Loucy (cell line): ENCODE data around the gene EVA1B.
A peak's percentile ranks its signal among the peaks of the same experiment; 100 is the strongest.

Source experiments
- H2AFZ ChIP-seq: fragments of 200-600 bp; sonication (generic); 2 replicates; pipeline ENCODE4 v1.6.0; 2016; ENCODE audit warnings: antibody characterized with exemption, mild to moderate bottlenecking, low read length, moderate library complexity
- H3F3A ChIP-seq: fragments of 200-600 bp; 2 replicates; pipeline ENCODE4 v1.6.0; 2016; ENCODE audit warnings: antibody characterized with exemption, low read depth, mild to moderate bottlenecking
- H3K27me3 ChIP-seq: fragments of 200-600 bp; sonication (generic); 2 replicates; pipeline ENCODE4 v1.6.1; 2014; ENCODE audit warnings: low read length, mild to moderate bottlenecking; ENCODE audit not compliant: insufficient read depth, poor library complexity, severe bottlenecking
- H3K36me3 ChIP-seq: fragments of 200-600 bp; sonication (generic); 2 replicates; pipeline ENCODE4 v1.6.1; 2016; ENCODE audit warnings: low read length; ENCODE audit not compliant: insufficient read depth
- H3K4me1 ChIP-seq: fragments of 200-600 bp; sonication (generic); 2 replicates; pipeline ENCODE4 v1.5.1; 2014; ENCODE audit warnings: low read length, mild to moderate bottlenecking; ENCODE audit not compliant: insufficient read depth, poor library complexity, severe bottlenecking
- H3K4me2 ChIP-seq: fragments of 200-600 bp; sonication (generic); 2 replicates; pipeline ENCODE4 v1.6.0; 2014; ENCODE audit warnings: antibody characterized with exemption, low read length, low read depth, mild to moderate bottlenecking; ENCODE audit not compliant: poor library complexity, severe bottlenecking
- H3K4me3 ChIP-seq: fragments of 200-600 bp; sonication (generic); 2 replicates; pipeline ENCODE4 v1.5.1; 2014; ENCODE audit warnings: low read length, mild to moderate bottlenecking, mixed read lengths; ENCODE audit not compliant: poor library complexity, severe bottlenecking
- H3K79me2 ChIP-seq: fragments of 200-600 bp; sonication (generic); 2 replicates; pipeline ENCODE4 v1.6.1; 2014; ENCODE audit warnings: low read length; ENCODE audit not compliant: insufficient read depth
- H3K9ac ChIP-seq: fragments of 200-600 bp; sonication (generic); 2 replicates; pipeline ENCODE4 v1.6.0; 2014; ENCODE audit warnings: mild to moderate bottlenecking, low read depth, low read length, moderate library complexity; ENCODE audit not compliant: poor library complexity, severe bottlenecking
- H3K9me2 ChIP-seq: fragments of 200-600 bp; sonication (generic); replicated peaks from 2 replicates; pipeline ENCODE4 v1.6.1; 2016; ENCODE audit warnings: low read depth, low read length, mixed read lengths
- H3K9me3 ChIP-seq: fragments of 200-600 bp; sonication (generic); 2 replicates; pipeline ENCODE4 v1.6.1; 2014; ENCODE audit warnings: mild to moderate bottlenecking, antibody characterized with exemption, low read length, low read depth; ENCODE audit not compliant: insufficient read depth
- H4K20me1 ChIP-seq: fragments of 200-600 bp; sonication (generic); 2 replicates; pipeline ENCODE4 v1.6.0; 2014; ENCODE audit warnings: antibody characterized with exemption, low read length, mild to moderate bottlenecking; ENCODE audit not compliant: insufficient read depth, poor library complexity, severe bottlenecking
- EZH2phosphoT487 ChIP-seq: fragments of 200-600 bp; IDR thresholded peaks from 2 replicates; pipeline ENCODE4 v1.6.1; 2018; ENCODE audit warnings: antibody characterized with exemption, mild to moderate bottlenecking, moderate library complexity, borderline replicate concordance
- TF ChIP-seq, protein P1 (sequence below): fragments of 200-600 bp; sonication (generic); conservative IDR thresholded peaks from 2 replicates; pipeline ENCODE4 v1.5.1; 2014; ENCODE audit warnings: mild to moderate bottlenecking, antibody characterized with exemption, low read length

The EVA1B gene

DNA sequence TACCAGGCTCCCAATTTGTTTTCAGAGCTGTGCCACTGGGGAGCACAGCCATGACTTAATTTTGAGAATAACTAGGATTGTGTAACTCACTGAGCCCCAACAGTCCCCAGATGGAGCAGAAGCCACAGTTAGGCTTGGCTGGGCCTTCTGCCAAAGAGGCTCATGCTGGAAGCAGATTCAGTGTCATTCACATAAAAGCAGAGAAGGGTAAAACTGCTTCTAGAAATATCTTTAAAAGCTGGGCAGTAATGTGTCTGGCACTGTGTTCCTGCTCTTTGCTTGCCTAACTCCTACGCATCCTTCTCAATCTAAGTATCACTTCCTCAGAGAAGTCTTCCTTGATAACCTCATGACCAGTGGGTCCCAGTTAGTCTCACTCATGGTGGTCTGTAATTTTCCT, 41.9 kb upstream of the EVA1B start:
- Histone ChIP-seq H3K9me3 (no peaks in the 10 kb centered on the region), H3K4me1 (peaks cover 14% of the 10 kb centered on the region), H4K20me1 (peaks cover 2% of the 10 kb centered on the region), H3K9me2 (no peaks in the 10 kb centered on the region), H3K27me3 (no peaks in the 10 kb centered on the region), H3K79me2 (peaks cover 22% of the 10 kb centered on the region), H3K9ac (no peak overlapping the region), H3F3A (no peaks in the 10 kb centered on the region), H3K36me3 (peaks cover 18% of the 10 kb centered on the region; the same call in 1 of the 2 replicates), H2AFZ (no peak overlapping the region), H3K4me3 (no peak overlapping the region), H3K4me2 (peak overlapping the region; percentile 50)
- no peak for TF ChIP-seq EZH2phosphoT487
- TF ChIP-seq, protein P1, sequence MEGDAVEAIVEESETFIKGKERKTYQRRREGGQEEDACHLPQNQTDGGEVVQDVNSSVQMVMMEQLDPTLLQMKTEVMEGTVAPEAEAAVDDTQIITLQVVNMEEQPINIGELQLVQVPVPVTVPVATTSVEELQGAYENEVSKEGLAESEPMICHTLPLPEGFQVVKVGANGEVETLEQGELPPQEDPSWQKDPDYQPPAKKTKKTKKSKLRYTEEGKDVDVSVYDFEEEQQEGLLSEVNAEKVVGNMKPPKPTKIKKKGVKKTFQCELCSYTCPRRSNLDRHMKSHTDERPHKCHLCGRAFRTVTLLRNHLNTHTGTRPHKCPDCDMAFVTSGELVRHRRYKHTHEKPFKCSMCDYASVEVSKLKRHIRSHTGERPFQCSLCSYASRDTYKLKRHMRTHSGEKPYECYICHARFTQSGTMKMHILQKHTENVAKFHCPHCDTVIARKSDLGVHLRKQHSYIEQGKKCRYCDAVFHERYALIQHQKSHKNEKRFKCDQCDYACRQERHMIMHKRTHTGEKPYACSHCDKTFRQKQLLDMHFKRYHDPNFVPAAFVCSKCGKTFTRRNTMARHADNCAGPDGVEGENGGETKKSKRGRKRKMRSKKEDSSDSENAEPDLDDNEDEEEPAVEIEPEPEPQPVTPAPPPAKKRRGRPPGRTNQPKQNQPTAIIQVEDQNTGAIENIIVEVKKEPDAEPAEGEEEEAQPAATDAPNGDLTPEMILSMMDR = no peak

DNA sequence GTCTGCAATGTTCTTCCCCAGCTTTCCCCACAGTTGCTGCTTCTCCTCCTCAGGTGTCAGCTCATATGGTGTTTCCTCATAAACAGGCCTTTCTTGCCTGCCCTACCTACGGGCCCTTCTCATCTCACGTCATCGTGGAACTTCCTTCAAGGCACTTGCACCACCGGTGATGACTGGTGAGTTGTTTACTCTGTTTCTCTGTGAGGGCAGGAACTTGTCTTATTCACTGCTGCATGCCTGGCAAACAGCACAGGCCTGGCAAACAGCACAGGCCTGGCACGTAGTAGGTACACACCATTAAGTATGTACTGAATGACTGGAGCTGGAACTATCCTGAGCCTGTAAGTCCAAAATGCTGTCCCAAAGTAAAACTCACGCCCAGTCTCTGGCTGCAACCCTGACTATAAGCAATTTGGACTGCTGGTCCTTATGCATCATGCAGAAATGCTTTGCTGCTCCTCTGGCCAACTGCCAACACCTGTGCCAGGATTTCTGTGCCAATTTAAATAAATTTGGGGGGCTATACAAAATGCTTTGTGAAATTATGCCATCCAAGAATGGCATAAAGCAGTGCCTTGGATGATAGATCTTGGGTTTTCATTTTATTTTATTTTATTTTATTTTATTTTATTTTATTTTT, 36.6 kb upstream of the EVA1B start:
- no peak overlapping the region for H2AFZ ChIP-seq
- H3K4me3 ChIP-seq = no peak overlapping the region
- no peaks in the 10 kb centered on the region for H3K9me3 ChIP-seq
- peaks cover 38% of the 10 kb centered on the region; the same call in 1 of the 2 replicates for H3K36me3 ChIP-seq
- no peaks in the 10 kb centered on the region for H3F3A ChIP-seq
- no peak overlapping the region for H3K9ac ChIP-seq
- H3K27me3 ChIP-seq = no peaks in the 10 kb centered on the region
- H3K9me2 ChIP-seq = no peaks in the 10 kb centered on the region
- no peaks in the 10 kb centered on the region for H3K4me1 ChIP-seq
- TF ChIP-seq EZH2phosphoT487 = no peak
- TF ChIP-seq, protein P1 = no peak
- no peaks in the 10 kb centered on the region for H3K79me2 ChIP-seq
- H3K4me2 ChIP-seq = no peak overlapping the region
- H4K20me1 ChIP-seq = peaks cover 2% of the 10 kb centered on the region

- H3K36me3 ChIP-seq = peaks cover 44% of the 10 kb centered on the region; the same call in 1 of the 2 replicates
These were observed 35.9 kb upstream of the EVA1B start for GRCh38 chr1:36359383-36359782.

More at GRCh38 chr1:36359383-36359782, 35.9 kb upstream of the EVA1B start:
- H3F3A ChIP-seq = no peaks in the 10 kb centered on the region
- H3K4me1 ChIP-seq = no peaks in the 10 kb centered on the region
- H3K9ac ChIP-seq = no peak overlapping the region
- H4K20me1 ChIP-seq = peaks cover 2% of the 10 kb centered on the region
- TF ChIP-seq, protein P1 = no peak
- no peak for TF ChIP-seq EZH2phosphoT487
- no peaks in the 10 kb centered on the region for H3K79me2 ChIP-seq
- H3K9me3 ChIP-seq = no peaks in the 10 kb centered on the region
- no peak overlapping the region for H2AFZ ChIP-seq
- H3K27me3 ChIP-seq = no peaks in the 10 kb centered on the region
- H3K4me2 ChIP-seq = no peak overlapping the region
- no peak overlapping the region for H3K4me3 ChIP-seq
- H3K9me2 ChIP-seq = no peaks in the 10 kb centered on the region
